ELR (cell line): ENCODE data around the gene GTF3C1.
A peak's percentile ranks its signal among the peaks of the same experiment; 100 is the strongest.

Experiments used
- DNase-seq: peaks from one replicate; pipeline ENCODE4 v3.0.0-alpha.2; 2015; ENCODE audit warnings: low read depth

GTF3C1 gene

GRCh38 chr16:27561216-27561615 lies 11.5 kb upstream of the GTF3C1 start:
- DNase-seq = no peak

- no peak for DNase-seq
Measured at GRCh38 chr16:27558932-27559331, 9.2 kb upstream of the GTF3C1 start.

- DNase-seq = no peak
Measured at GRCh38 chr16:27558434-27558833, 8.7 kb upstream of the GTF3C1 start.

- no peak for DNase-seq
Measured at GRCh38 chr16:27556471-27556870, 6.8 kb upstream of the GTF3C1 start.

- DNase-seq = no peak
Measured at GRCh38 chr16:27551036-27551435, 1.3 kb upstream of the GTF3C1 start.

- no peak for DNase-seq
Measured at GRCh38 chr16:27550582-27550920, 838 bp upstream of the GTF3C1 start.

GRCh38 chr16:27549464-27549745 lies 308 bp downstream of the GTF3C1 start:
- DNase-seq = no peak

GRCh38 chr16:27547851-27548250 lies 1.9 kb downstream of the GTF3C1 start:
- no peak for DNase-seq

GRCh38 chr16:27547134-27547533 lies 2.6 kb downstream of the GTF3C1 start:
- DNase-seq = peak; percentile 60

- no peak for DNase-seq
Measured at GRCh38 chr16:27544671-27545070, 5.0 kb downstream of the GTF3C1 start.

GRCh38 chr16:27543801-27544200 lies 5.9 kb downstream of the GTF3C1 start:
- no peak for DNase-seq

- no peak for DNase-seq
Measured at GRCh38 chr16:27539636-27540035, 10.1 kb downstream of the GTF3C1 start.

GRCh38 chr16:27539120-27539519 lies 10.6 kb downstream of the GTF3C1 start:
- DNase-seq = no peak

GRCh38 chr16:27538528-27538927 lies 11.2 kb downstream of the GTF3C1 start:
- DNase-seq = no peak

GRCh38 chr16:27534256-27534655 lies 15.5 kb downstream of the GTF3C1 start:
- no peak for DNase-seq

GRCh38 chr16:27531826-27532800 lies 17.6 kb downstream of the GTF3C1 start:
- DNase-seq = no peak

GRCh38 chr16:27531186-27531585 lies 18.5 kb downstream of the GTF3C1 start:
- DNase-seq = no peak

- DNase-seq = peak; percentile 87
Measured at GRCh38 chr16:27529962-27530361, 19.8 kb downstream of the GTF3C1 start.

- no peak for DNase-seq
Measured at GRCh38 chr16:27528294-27528693, 21.4 kb downstream of the GTF3C1 start.

- no peak for DNase-seq
Measured at GRCh38 chr16:27526180-27526579, 23.5 kb downstream of the GTF3C1 start.

- no peak for DNase-seq
Measured at GRCh38 chr16:27522173-27522707, 27.5 kb downstream of the GTF3C1 start.

GRCh38 chr16:27520982-27521673 lies 28.6 kb downstream of the GTF3C1 start:
- peak; percentile 37 for DNase-seq

- DNase-seq = no peak
Measured at GRCh38 chr16:27518226-27518625, 31.5 kb downstream of the GTF3C1 start.
